A673 (cell line): ENCODE measurements around the gene TUBG1. TPM values are rescaled to one million over a fixed set of nuclear protein-coding genes. Genes with fewer than 3 reads are reported as not detected.
"Not testable (repeated sequence)": the region's sequence is repeated elsewhere in the genome, so short reads cannot be mapped to it uniquely, and the experiment has no call there.

Experiments
- BruUV-seq: library from RNA; stranded (reverse); fragments of 400-500 nt; replicated peaks from 2 replicates; lab custom pipeline; 2021; lab: Mats Ljungman, UMichigan
- CTCF ChIA-PET: fragments of 300-600 bp; sonication (Branson Sonifier 250); formaldehyde crosslinking; loops from one replicate; lab custom pipeline; 2022; ENCODE audit warnings: antibody characterized with exemption; lab: Charles Lee
- POLR2A ChIA-PET: fragments of 300-600 bp; sonication (Branson Sonifier 250); formaldehyde crosslinking; loops from one replicate; lab custom pipeline; 2022; ENCODE audit warnings: antibody characterized with exemption; ENCODE audit not compliant: low non-redundant PET; lab: Charles Lee
- DNase-seq: peaks from one replicate; pipeline ENCODE4 v3.0.0-alpha.2; 2015; ENCODE audit warnings: low spot score
- H3K27ac ChIP-seq: fragments of 200-600 bp; sonication (generic); 2 replicates; pipeline ENCODE4 v1.5.1; 2016; ENCODE audit warnings: mixed run types, low read depth, mild to moderate bottlenecking, mixed read lengths, antibody characterized with exemption, low read length; ENCODE audit not compliant: poor library complexity, severe bottlenecking
- H3K27me3 ChIP-seq: fragments of 200-600 bp; sonication (generic); replicated peaks from 2 replicates; pipeline ENCODE4 v1.6.1; 2017; ENCODE audit warnings: mixed run types, low read depth, mild to moderate bottlenecking, mixed read lengths, antibody characterized with exemption, low read length; ENCODE audit not compliant: insufficient read depth, poor library complexity
- H3K36me3 ChIP-seq: fragments of 200-600 bp; sonication (generic); 2 replicates; pipeline ENCODE4 v1.6.1; 2016; ENCODE audit warnings: mixed run types, mild to moderate bottlenecking, mixed read lengths, antibody characterized with exemption, low read length; ENCODE audit not compliant: insufficient read depth, poor library complexity, severe bottlenecking
- H3K4me1 ChIP-seq: fragments of 200-600 bp; sonication (generic); 2 replicates; pipeline ENCODE4 v1.6.1; 2017; ENCODE audit warnings: mixed run types, mild to moderate bottlenecking, mixed read lengths, antibody characterized with exemption, low read length; ENCODE audit not compliant: insufficient read depth, poor library complexity, severe bottlenecking
- H3K4me3 ChIP-seq: fragments of 200-600 bp; sonication (generic); 2 replicates; pipeline ENCODE4 v1.5.1; 2016; ENCODE audit warnings: low read depth, mixed run types, mild to moderate bottlenecking, mixed read lengths, low read length; ENCODE audit not compliant: poor library complexity, severe bottlenecking
- H3K9me3 ChIP-seq: fragments of 200-600 bp; sonication (generic); 2 replicates; pipeline ENCODE4 v1.6.1; 2016; ENCODE audit warnings: mixed run types, low read depth, mild to moderate bottlenecking, mixed read lengths, antibody characterized with exemption, low read length; ENCODE audit not compliant: poor library complexity, severe bottlenecking
- EZH2 ChIP-seq: fragments of 200-600 bp; sonication (generic); IDR thresholded peaks from 2 replicates; pipeline ENCODE4 v1.6.1; 2017; ENCODE audit warnings: borderline replicate concordance, low read depth, mild to moderate bottlenecking, mixed read lengths, antibody characterized with exemption, low read length; ENCODE audit not compliant: poor library complexity, severe bottlenecking
- intact Hi-C: fragments of 100-400 bp; cut with micrococcal nuclease; formaldehyde crosslinking; loops from one replicate; pipeline ENCODE4 v1.10.0; 2022; ENCODE audit not compliant: unreplicated experiment
- total RNA-seq: library from RNA; stranded (reverse); gene quantifications from 2 replicates; pipeline ENCODE4 v1.2.3, GENCODE V29; 2021
- TF ChIP-seq, protein P1 (sequence below): fragments of 300-800, 200-600 bp; sonication (generic); conservative IDR thresholded peaks from 2 replicates; pipeline ENCODE4 v1.5.1; 2017; ENCODE audit warnings: low read depth, mild to moderate bottlenecking, antibody characterized with exemption, low read length, moderate library complexity, mixed read lengths

Gene TUBG1
- total RNA-seq, 1 experiment from 2014 or later: 87.4 TPM

DNA sequence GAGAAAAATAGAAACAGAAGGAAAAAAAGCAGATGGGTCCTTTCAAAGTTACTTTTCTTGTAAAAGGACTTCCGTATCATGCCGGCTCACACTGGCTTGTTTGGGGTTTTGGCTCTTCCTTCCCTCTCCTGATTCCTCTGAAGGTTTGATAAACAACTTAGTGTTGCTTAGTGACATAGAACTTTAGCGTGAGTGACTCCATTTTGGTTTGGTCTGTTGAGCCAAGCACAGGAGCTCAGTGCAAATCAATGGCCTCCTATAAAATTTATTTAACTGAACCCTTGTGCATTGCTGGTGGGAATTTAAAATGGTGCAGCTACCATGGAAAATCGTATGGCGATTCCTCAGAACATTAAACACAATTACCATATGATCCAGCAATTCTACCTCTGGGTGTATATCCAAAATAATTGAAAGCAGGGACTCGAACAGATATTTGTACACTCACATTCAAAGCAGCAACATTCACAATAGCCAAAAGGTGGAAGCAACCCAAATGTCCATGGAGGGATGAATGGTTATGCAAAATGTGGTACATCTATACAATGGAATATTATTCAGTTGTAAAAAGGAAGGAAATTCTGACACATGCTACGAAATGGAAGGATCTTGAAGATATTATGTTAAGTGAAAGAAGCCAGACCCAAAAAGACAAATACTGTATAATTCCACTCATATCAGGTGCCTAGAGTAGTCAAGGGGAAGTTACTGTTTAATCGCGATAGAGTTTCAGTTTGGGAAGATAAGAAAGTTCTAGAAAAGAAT lies 48.5 kb downstream of the TUBG1 start:
- DNase-seq: no peak
- Histone ChIP-seq H3K27me3 (no peaks in the 10 kb centered on the region), H3K9me3 (no peaks in the 10 kb centered on the region), H3K4me1 (peaks cover 4% of the 10 kb centered on the region), H3K4me3 (no peak overlapping the region), H3K36me3 (no peaks in the 10 kb centered on the region), H3K27ac (no peak overlapping the region)
- intact Hi-C loops: no loop called here
- BruUV-seq: no TSS peak
- POLR2A ChIA-PET: no interaction called here
- CTCF ChIA-PET: interaction anchor here (1.1 kb wide), 1 partner anchor 80 kb away, joined by 3 read pairs; no protein-coding TSS in a partner anchor
- TF ChIP-seq, protein P1, sequence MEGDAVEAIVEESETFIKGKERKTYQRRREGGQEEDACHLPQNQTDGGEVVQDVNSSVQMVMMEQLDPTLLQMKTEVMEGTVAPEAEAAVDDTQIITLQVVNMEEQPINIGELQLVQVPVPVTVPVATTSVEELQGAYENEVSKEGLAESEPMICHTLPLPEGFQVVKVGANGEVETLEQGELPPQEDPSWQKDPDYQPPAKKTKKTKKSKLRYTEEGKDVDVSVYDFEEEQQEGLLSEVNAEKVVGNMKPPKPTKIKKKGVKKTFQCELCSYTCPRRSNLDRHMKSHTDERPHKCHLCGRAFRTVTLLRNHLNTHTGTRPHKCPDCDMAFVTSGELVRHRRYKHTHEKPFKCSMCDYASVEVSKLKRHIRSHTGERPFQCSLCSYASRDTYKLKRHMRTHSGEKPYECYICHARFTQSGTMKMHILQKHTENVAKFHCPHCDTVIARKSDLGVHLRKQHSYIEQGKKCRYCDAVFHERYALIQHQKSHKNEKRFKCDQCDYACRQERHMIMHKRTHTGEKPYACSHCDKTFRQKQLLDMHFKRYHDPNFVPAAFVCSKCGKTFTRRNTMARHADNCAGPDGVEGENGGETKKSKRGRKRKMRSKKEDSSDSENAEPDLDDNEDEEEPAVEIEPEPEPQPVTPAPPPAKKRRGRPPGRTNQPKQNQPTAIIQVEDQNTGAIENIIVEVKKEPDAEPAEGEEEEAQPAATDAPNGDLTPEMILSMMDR: no peak
- TF ChIP-seq EZH2: no peak

DNA sequence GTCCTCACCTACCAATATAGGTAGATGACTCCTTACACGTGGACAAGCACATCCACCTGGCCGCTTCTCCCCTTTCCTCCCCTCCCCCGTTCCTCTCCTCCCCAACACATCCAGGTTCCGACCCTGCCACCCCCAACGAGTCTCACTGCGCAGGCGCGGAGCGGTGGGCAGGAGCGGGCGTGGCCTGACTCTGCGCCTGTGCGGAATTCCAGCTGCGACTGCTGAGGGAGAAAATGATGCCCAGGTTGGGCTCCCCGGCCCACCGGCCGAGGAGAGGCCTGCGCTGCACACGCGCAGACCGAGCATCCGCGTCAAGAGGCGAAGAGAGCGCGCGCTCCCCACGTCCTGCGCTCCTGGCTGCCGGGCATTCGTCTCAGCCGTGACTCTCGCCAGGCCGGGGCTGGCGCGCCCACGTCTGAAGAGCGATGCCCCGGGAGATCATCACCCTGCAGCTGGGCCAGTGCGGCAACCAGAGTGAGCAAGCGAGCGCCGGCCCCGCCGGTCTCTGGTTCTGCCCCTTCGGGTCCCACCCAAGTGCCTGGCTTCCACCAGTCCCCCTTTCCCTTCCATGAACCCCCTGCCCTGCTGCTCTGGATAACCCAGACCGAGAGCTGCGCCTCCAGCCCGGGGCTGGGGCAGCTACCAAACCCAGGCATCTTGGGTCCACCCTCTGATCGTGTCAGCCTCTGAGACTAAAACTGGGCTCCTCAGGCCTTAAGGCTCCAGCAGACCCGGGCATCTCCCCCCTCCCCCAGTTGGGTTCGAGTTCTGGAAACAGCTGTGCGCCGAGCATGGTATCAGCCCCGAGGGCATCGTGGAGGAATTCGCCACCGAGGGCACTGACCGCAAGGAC lies 49.8 kb downstream of the TUBG1 start, which contains the start of gene TUBG2:
Gene TUBG2, plus strand, starts transcription at position 206 of the 853 bp plus-strand sequence. Its CDS starts 220 bp downstream, at position 426.
- intact Hi-C loops: no loop called here
- POLR2A ChIA-PET: no interaction called here
- Histone ChIP-seq H3K36me3 (no peaks in the 10 kb centered on the region), H3K27ac (peak within 1 kb of the TSS; percentile 16), H3K27me3 (no peaks in the 10 kb centered on the region), H3K4me3 (peak within 1 kb of the TSS; percentile 58), H3K9me3 (no peaks in the 10 kb centered on the region), H3K4me1 (peaks cover 4% of the 10 kb centered on the region)
- TF ChIP-seq EZH2: no peak
- TF ChIP-seq, protein P1: no peak
- CTCF ChIA-PET: interaction anchor here (1.1 kb wide), 1 partner anchor 81 kb away, joined by 3 read pairs; no protein-coding TSS in a partner anchor
- peak; percentile 85 for DNase-seq
- BruUV-seq: no TSS peak

DNA sequence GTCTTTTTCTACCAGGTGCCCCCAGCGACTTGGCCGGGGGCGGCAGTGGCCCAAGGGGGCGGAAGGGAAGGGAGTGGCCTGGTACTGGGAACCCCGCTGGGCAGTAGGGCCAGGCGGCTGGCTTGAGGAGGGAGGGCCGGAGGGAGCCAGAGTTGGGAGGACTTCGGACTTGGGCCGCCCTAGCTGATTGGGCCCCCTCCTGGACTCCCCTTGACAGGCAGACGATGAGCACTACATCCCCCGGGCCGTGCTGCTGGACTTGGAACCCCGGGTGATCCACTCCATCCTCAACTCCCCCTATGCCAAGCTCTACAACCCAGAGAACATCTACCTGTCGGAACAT lies 50.4 kb downstream of the TUBG1 start:
- BruUV-seq, CTCF ChIA-PET, H3K4me1 ChIP-seq, DNase-seq, H3K27ac ChIP-seq, H3K36me3 ChIP-seq, intact Hi-C loops, H3K9me3 ChIP-seq, H3K27me3 ChIP-seq, POLR2A ChIA-PET: not testable (repeated sequence)
- H3K4me3 ChIP-seq: peak overlapping the region; percentile 58
